VCaP (cell line): ENCODE measurements around the gene TAS2R41.
A peak's percentile ranks its signal among the peaks of the same experiment; 100 is the strongest.

Source experiments
- H3K27ac ChIP-seq: fragments of 450-650 bp; 2 replicates; pipeline ENCODE4 v1.5.1; 2017
- CTCF ChIP-seq: fragments of 450-650 bp; conservative IDR thresholded peaks from 2 replicates; pipeline ENCODE4 v1.5.1; 2017; ENCODE audit warnings: mild to moderate bottlenecking, moderate library complexity

Gene TAS2R41

GRCh38 chr7:143449793-143450192, 27.9 kb upstream of the TAS2R41 start:
- no peak overlapping the region for H3K27ac ChIP-seq
- TF ChIP-seq CTCF = no peak

GRCh38 chr7:143451122-143451521, 26.6 kb upstream of the TAS2R41 start:
- no peak for TF ChIP-seq CTCF
- no peak overlapping the region for H3K27ac ChIP-seq

GRCh38 chr7:143451746-143452145, 25.9 kb upstream of the TAS2R41 start:
- H3K27ac ChIP-seq = no peak overlapping the region
- no peak for TF ChIP-seq CTCF

GRCh38 chr7:143452495-143452894, 25.2 kb upstream of the TAS2R41 start:
- H3K27ac ChIP-seq = no peak overlapping the region
- no peak for TF ChIP-seq CTCF

GRCh38 chr7:143454091-143454680, 23.5 kb upstream of the TAS2R41 start:
- no peak for TF ChIP-seq CTCF
- H3K27ac ChIP-seq = peak overlapping the region; percentile 36

GRCh38 chr7:143455491-143455890, 22.2 kb upstream of the TAS2R41 start:
- H3K27ac ChIP-seq = no peak overlapping the region
- TF ChIP-seq CTCF = no peak

GRCh38 chr7:143455942-143456341, 21.7 kb upstream of the TAS2R41 start:
- TF ChIP-seq CTCF = no peak
- H3K27ac ChIP-seq = no peak overlapping the region
